SH-SY5Y (cell line): ENCODE results near the gene TMEM184A.

ENCODE experiments used
- GATA2 ChIP-seq: IDR thresholded peaks from 2 replicates; pipeline ENCODE4 v1.6.1; 2011; ENCODE audit warnings: mild to moderate bottlenecking, low read depth, low read length
- GATA3 ChIP-seq: IDR thresholded peaks from 2 replicates; pipeline ENCODE4 v1.6.1; 2011; ENCODE audit warnings: low read depth, mild to moderate bottlenecking, low read length, moderate library complexity

DNA sequence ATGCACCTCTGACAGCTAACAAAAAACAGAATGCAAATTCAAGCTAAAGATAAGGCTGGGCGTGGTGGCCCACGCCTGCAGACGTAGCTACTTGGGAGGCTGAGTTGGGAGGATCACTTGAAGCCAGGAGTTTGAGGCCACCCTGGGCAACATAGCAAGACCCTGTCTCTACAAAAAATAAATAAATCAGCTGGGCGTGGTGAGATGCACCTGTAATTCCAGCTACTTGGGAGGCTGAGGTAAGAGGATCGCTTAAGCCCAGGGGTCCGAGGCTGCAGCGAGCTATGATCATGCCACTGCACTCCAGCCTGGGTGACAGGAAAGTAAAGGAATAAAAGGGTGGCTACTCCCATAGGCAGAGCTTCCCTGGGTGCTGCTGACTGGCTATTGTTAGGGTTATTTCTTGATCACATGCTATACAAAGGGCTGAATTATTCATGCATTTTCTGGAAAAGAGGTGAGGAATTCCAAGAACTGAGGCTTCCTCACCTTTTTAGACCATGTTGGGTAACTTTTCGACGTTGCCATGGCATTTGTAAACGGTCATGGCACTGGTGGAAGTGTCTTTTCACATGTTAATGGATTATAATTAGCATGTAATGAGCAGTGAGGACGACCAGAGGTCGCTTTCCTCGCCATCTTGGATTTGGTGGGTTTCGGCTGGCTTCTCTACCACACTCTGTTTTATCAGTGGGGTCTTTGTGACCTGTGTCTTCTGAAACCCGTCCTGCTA lies 20.7 kb upstream of the TMEM184A start:
- TF ChIP-seq GATA2 (no peak), GATA3 (no peak)
